ENCODE measurements around the gene PRAMEF5. TPM values are rescaled to one million over a fixed set of nuclear protein-coding genes. Genes with fewer than 3 reads are reported as not detected.
"Not testable (repeated sequence)": the region's sequence is repeated elsewhere in the genome, so short reads cannot be mapped to it uniquely, and the experiment has no call there.

PRAMEF5 gene
- total and polyA plus RNA-seq, 9 donors: not detected

- H3K4me3 ChIP-seq (ENCODE audit: low read length); DNase-seq; H3K9me3 ChIP-seq (replicated peaks; ENCODE audit: control insufficient read depth, low read depth, low read length); H3K27me3 ChIP-seq (ENCODE audit: control insufficient read depth, insufficient read depth, low read length); H3K4me1 ChIP-seq (ENCODE audit: control insufficient read depth, insufficient read depth, low read length); H3K27ac ChIP-seq (ENCODE audit: low read length); H3K36me3 ChIP-seq (ENCODE audit: control insufficient read depth, insufficient read depth, low read length): not testable (repeated sequence)
- WGBS (ENCODE audit: insufficient coverage): 100% methylated on average over 1 of the region's 2 CpGs
Observed at GRCh38 chr1:13230601-13231000, 23.4 kb upstream of the PRAMEF5 start.

DNA sequence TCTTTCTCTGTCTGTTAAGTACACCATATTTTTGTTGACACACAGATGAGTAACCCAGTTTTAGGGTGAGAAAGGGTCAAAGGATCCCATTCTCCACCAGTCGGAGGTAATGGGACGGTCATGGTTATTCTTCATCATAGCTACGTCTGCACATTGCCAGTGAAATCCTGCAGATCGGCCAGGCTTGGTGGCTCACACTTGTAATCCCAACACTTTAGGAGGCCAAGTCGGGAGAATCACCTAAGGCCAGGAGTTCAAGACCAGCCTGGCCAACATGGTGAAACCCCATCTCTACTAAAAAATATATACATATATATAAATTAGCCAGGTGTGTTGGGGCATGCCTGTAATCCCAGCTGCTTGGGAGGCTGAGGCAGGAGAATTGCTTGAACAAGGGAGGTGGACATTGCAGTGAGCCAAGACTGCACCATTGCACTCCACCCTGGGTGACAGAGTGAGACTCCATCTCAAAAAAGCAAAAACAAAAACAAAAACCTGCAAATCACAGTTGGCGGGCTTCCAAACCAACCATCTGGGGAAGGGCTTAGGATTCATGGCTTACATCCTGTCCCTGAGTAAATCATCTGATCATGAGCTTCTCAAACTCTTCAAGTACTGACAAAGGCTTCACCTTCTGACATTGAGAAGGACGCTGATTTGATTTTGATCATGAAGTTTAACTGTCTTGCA lies 22.8 kb upstream of the PRAMEF5 start:
- not testable (repeated sequence) for H3K27ac ChIP-seq (ENCODE audit: low read length); H3K27me3 ChIP-seq (ENCODE audit: control insufficient read depth, insufficient read depth, low read length); H3K36me3 ChIP-seq (ENCODE audit: control insufficient read depth, insufficient read depth, low read length); DNase-seq; H3K4me3 ChIP-seq (ENCODE audit: low read length); H3K4me1 ChIP-seq (ENCODE audit: control insufficient read depth, insufficient read depth, low read length); H3K9me3 ChIP-seq (replicated peaks; ENCODE audit: control insufficient read depth, low read depth, low read length)
- WGBS (ENCODE audit: insufficient coverage): 80% methylated on average over 6 of the region's 7 CpGs

- not testable (repeated sequence) for H3K36me3 ChIP-seq (ENCODE audit: control insufficient read depth, insufficient read depth, low read length); H3K4me3 ChIP-seq (ENCODE audit: low read length); H3K4me1 ChIP-seq (ENCODE audit: control insufficient read depth, insufficient read depth, low read length); H3K27me3 ChIP-seq (ENCODE audit: control insufficient read depth, insufficient read depth, low read length); DNase-seq; H3K27ac ChIP-seq (ENCODE audit: low read length)
- H3K9me3 ChIP-seq (replicated peaks; ENCODE audit: control insufficient read depth, low read depth, low read length): peaks cover 12% of the 10 kb centered on the region
- WGBS (ENCODE audit: insufficient coverage): no CpG with 5 or more reads among the region's 2 CpGs
Observed at GRCh38 chr1:13232056-13232455, 21.9 kb upstream of the PRAMEF5 start.

GRCh38 chr1:13234057-13234456 lies 19.9 kb upstream of the PRAMEF5 start:
- not testable (repeated sequence) for H3K27ac ChIP-seq (ENCODE audit: low read length); H3K36me3 ChIP-seq (ENCODE audit: control insufficient read depth, insufficient read depth, low read length); H3K4me1 ChIP-seq (ENCODE audit: control insufficient read depth, insufficient read depth, low read length); H3K4me3 ChIP-seq (ENCODE audit: low read length); H3K27me3 ChIP-seq (ENCODE audit: control insufficient read depth, insufficient read depth, low read length)
- H3K9me3 ChIP-seq (replicated peaks; ENCODE audit: control insufficient read depth, low read depth, low read length): peaks cover 12% of the 10 kb centered on the region
- 47% methylated on average over 1 of the region's 1 CpG for WGBS (ENCODE audit: insufficient coverage)
- DNase-seq: peak; percentile 3

DNA sequence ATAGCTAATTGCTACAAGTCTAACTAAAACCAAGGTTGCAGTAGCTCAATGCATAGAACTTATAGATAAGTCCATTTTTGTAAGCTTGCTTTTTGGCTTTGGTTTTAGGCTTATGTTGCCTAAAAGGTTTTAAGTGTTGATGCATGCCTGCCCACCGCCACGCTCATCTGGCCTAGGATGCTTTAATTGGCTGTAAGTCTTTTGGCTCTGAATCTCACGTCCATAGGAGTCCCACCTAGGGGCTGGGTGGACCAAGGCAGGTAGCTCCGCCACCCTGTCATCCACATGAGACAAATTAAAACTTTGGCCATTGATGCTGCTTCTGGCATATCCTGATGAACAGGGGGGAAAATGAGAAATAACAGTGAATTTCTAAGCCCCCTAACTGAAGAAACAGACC lies 16.4 kb upstream of the PRAMEF5 start:
- WGBS (ENCODE audit: insufficient coverage): 75% methylated on average over 2 of the region's 4 CpGs
- not testable (repeated sequence) for H3K36me3 ChIP-seq (ENCODE audit: control insufficient read depth, insufficient read depth, low read length); H3K27ac ChIP-seq (ENCODE audit: low read length); H3K4me1 ChIP-seq (ENCODE audit: control insufficient read depth, insufficient read depth, low read length); H3K4me3 ChIP-seq (ENCODE audit: low read length); H3K9me3 ChIP-seq (replicated peaks; ENCODE audit: control insufficient read depth, low read depth, low read length); H3K27me3 ChIP-seq (ENCODE audit: control insufficient read depth, insufficient read depth, low read length); DNase-seq

DNA sequence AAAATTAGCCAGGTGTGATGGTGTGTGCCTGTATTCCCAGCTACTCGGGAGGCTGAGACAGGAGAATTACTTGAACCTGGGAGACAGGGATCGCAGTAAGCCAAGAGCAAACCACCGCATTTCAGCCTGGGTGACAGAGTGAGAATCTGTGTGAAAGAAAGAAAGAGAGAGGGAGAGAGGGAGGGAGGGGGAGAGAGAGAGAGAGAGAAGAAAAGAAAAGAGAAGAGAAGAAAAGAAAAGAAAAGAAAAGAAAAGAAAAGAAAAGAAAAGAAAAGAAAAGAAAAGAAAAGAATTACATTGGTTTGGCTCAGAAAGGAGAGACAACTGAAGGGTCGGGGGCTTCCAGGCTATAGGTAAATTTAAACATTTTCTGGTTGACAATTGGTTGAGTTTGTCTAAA lies 14.4 kb upstream of the PRAMEF5 start:
- H3K9me3 ChIP-seq (replicated peaks; ENCODE audit: control insufficient read depth, low read depth, low read length); H3K27ac ChIP-seq (ENCODE audit: low read length); H3K36me3 ChIP-seq (ENCODE audit: control insufficient read depth, insufficient read depth, low read length); H3K4me1 ChIP-seq (ENCODE audit: control insufficient read depth, insufficient read depth, low read length); DNase-seq; H3K4me3 ChIP-seq (ENCODE audit: low read length); H3K27me3 ChIP-seq (ENCODE audit: control insufficient read depth, insufficient read depth, low read length): not testable (repeated sequence)
- WGBS (ENCODE audit: insufficient coverage): 87% methylated on average over 4 of the region's 4 CpGs

GRCh38 chr1:13243536-13244263 lies 10.3 kb upstream of the PRAMEF5 start:
- not testable (repeated sequence) for H3K36me3 ChIP-seq (ENCODE audit: control insufficient read depth, insufficient read depth, low read length); H3K4me1 ChIP-seq (ENCODE audit: control insufficient read depth, insufficient read depth, low read length); H3K4me3 ChIP-seq (ENCODE audit: low read length); H3K27ac ChIP-seq (ENCODE audit: low read length); DNase-seq; H3K27me3 ChIP-seq (ENCODE audit: control insufficient read depth, insufficient read depth, low read length)
- WGBS (ENCODE audit: insufficient coverage): 87% methylated on average over 6 of the region's 9 CpGs
- peaks cover 14% of the 10 kb centered on the region for H3K9me3 ChIP-seq (replicated peaks; ENCODE audit: control insufficient read depth, low read depth, low read length)

GRCh38 chr1:13245841-13246553 lies 8.0 kb upstream of the PRAMEF5 start:
- WGBS (ENCODE audit: insufficient coverage): 80% methylated on average over 5 of the region's 5 CpGs
- H3K27ac ChIP-seq (ENCODE audit: low read length); H3K27me3 ChIP-seq (ENCODE audit: control insufficient read depth, insufficient read depth, low read length); H3K4me3 ChIP-seq (ENCODE audit: low read length); H3K4me1 ChIP-seq (ENCODE audit: control insufficient read depth, insufficient read depth, low read length); DNase-seq; H3K36me3 ChIP-seq (ENCODE audit: control insufficient read depth, insufficient read depth, low read length): not testable (repeated sequence)
- peaks cover 14% of the 10 kb centered on the region for H3K9me3 ChIP-seq (replicated peaks; ENCODE audit: control insufficient read depth, low read depth, low read length)

GRCh38 chr1:13246554-13246871 lies 7.5 kb upstream of the PRAMEF5 start:
- not testable (repeated sequence) for H3K4me3 ChIP-seq (ENCODE audit: low read length); DNase-seq; H3K27me3 ChIP-seq (ENCODE audit: control insufficient read depth, insufficient read depth, low read length); H3K36me3 ChIP-seq (ENCODE audit: control insufficient read depth, insufficient read depth, low read length); H3K27ac ChIP-seq (ENCODE audit: low read length); H3K4me1 ChIP-seq (ENCODE audit: control insufficient read depth, insufficient read depth, low read length)
- 75% methylated on average over 2 of the region's 2 CpGs for WGBS (ENCODE audit: insufficient coverage)
- H3K9me3 ChIP-seq (replicated peaks; ENCODE audit: control insufficient read depth, low read depth, low read length): peaks cover 14% of the 10 kb centered on the region

- not testable (repeated sequence) for H3K4me3 ChIP-seq (ENCODE audit: low read length); H3K27ac ChIP-seq (ENCODE audit: low read length); H3K27me3 ChIP-seq (ENCODE audit: control insufficient read depth, insufficient read depth, low read length); H3K4me1 ChIP-seq (ENCODE audit: control insufficient read depth, insufficient read depth, low read length); H3K36me3 ChIP-seq (ENCODE audit: control insufficient read depth, insufficient read depth, low read length); DNase-seq
- WGBS (ENCODE audit: insufficient coverage): 73% methylated on average over 3 of the region's 7 CpGs
- peaks cover 14% of the 10 kb centered on the region for H3K9me3 ChIP-seq (replicated peaks; ENCODE audit: control insufficient read depth, low read depth, low read length)
Observed at GRCh38 chr1:13247122-13247521, 6.9 kb upstream of the PRAMEF5 start.
